SK-N-SH (cell line): ENCODE results near the gene SH3BP4. TPM values are rescaled to one million over a fixed set of nuclear protein-coding genes. Genes with fewer than 3 reads are reported as not detected.

ENCODE experiments used
- CTCF ChIA-PET: fragments of 300-600, 350-600 bp; formaldehyde crosslinking; extraction: SDS; loops from one replicate; lab custom pipeline; 2021; lab: Yijun Ruan, JAX
- POLR2A ChIA-PET: fragments of 350-600 bp; sonication (Branson Sonifier 250); formaldehyde crosslinking; extraction: SDS; loops from one replicate; lab custom pipeline; 2020; ENCODE audit warnings: antibody characterized with exemption, inconsistent platforms; lab: Yijun Ruan, JAX
- DNase-seq: peaks from one replicate; pipeline ENCODE4 v3.0.0; 2012
- H2AFZ ChIP-seq: fragments of 200-600 bp; sonication (generic); 2 replicates; pipeline ENCODE4 v1.8.1; 2016; ENCODE audit warnings: antibody characterized with exemption, mild to moderate bottlenecking, low read depth
- H3F3A ChIP-seq: fragments of 200-600 bp; sonication (generic); replicated peaks from 2 replicates; pipeline ENCODE3; 2016; ENCODE audit warnings: antibody characterized with exemption, mild to moderate bottlenecking; ENCODE audit not compliant: insufficient read depth
- H3K27ac ChIP-seq, 2 experiments: fragments of 200-500 bp in 1 of 2; fragments of 200-600 bp in 1 of 2; sonication (Bioruptor generic) in 1 of 2; sonication (generic), shearing (Covaris generic) in 1 of 2; 2 replicates each; pipeline versions ENCODE4 v1.5.1 to v1.6.1; 2014 to 2016; ENCODE audit warnings: low read depth in 2 of 2, inconsistent platforms in 1 of 2, low read length in 1 of 2, mild to moderate bottlenecking in 1 of 2, mixed read lengths in 1 of 2
- H3K27me3 ChIP-seq: fragments of 200-600 bp; sonication (generic), shearing (Covaris generic); 2 replicates; pipeline ENCODE4 v1.6.1; 2016; ENCODE audit warnings: mixed run types; ENCODE audit not compliant: insufficient read depth
- H3K36me3 ChIP-seq, 2 experiments: fragments of 200-500 bp in 1 of 2; fragments of 200-600 bp in 1 of 2; sonication (Bioruptor generic) in 1 of 2; sonication (generic) in 1 of 2; replicated peaks in 1 of 2; 2 replicates each; pipeline versions ENCODE3 to v1.5.1; 2014 to 2016; ENCODE audit warnings: low read length in 1 of 2, mild to moderate bottlenecking in 1 of 2; ENCODE audit not compliant: insufficient read depth in 2 of 2, control insufficient read depth in 1 of 2
- H3K4me1 ChIP-seq, 2 experiments: fragments of 200-500 bp in 1 of 2; fragments of 200-600 bp in 1 of 2; sonication (Bioruptor generic) in 1 of 2; sonication (generic), shearing (Covaris generic) in 1 of 2; 2 replicates each; pipeline versions ENCODE4 v1.5.1 to v1.6.1; 2014 to 2016; ENCODE audit warnings: low read depth in 1 of 2, low read length in 1 of 2, mixed run types in 1 of 2; ENCODE audit not compliant: insufficient read depth in 2 of 2, control insufficient read depth in 1 of 2
- H3K4me2 ChIP-seq: fragments of 200-600 bp; sonication (generic), shearing (Covaris generic); 2 replicates; pipeline ENCODE4 v1.6.1; 2017; ENCODE audit warnings: mixed run types
- H3K4me3 ChIP-seq, 2 experiments: fragments of 200-500 bp in 1 of 2; fragments of 200-600 bp in 1 of 2; sonication (Bioruptor generic) in 1 of 2; sonication (generic), shearing (Covaris generic) in 1 of 2; 2 replicates each; pipeline versions ENCODE4 v1.5.1 to v1.8.1; 2014 to 2016; ENCODE audit warnings: low read depth in 2 of 2, inconsistent platforms in 1 of 2, low read length in 1 of 2, mild to moderate bottlenecking in 1 of 2, mixed read lengths in 1 of 2, moderate library complexity in 1 of 2
- H3K79me2 ChIP-seq: fragments of 200-600 bp; sonication (generic); 2 replicates; pipeline ENCODE4 v1.8.1; 2017; ENCODE audit warnings: mild to moderate bottlenecking; ENCODE audit not compliant: insufficient read depth
- H3K9ac ChIP-seq: fragments of 200-600 bp; sonication (generic); 2 replicates; pipeline ENCODE4 v1.6.1; 2017; ENCODE audit warnings: mixed run types
- H3K9me2 ChIP-seq: fragments of 200-600 bp; sonication (generic); 2 replicates; pipeline ENCODE4 v1.6.1; 2017; ENCODE audit warnings: mixed run types
- H3K9me3 ChIP-seq: fragments of 200-600 bp; sonication (generic); 2 replicates; pipeline ENCODE4 v1.6.1; 2017; ENCODE audit warnings: mixed run types, mild to moderate bottlenecking, moderate library complexity
- H4K20me1 ChIP-seq: fragments of 200-600 bp; sonication (generic); 2 replicates; pipeline ENCODE4 v1.6.1; 2017; ENCODE audit warnings: mild to moderate bottlenecking, mixed run types; ENCODE audit not compliant: insufficient read depth
- ELF1 ChIP-seq: IDR thresholded peaks from 2 replicates; pipeline ENCODE4 v1.4.0; 2012
- FOXM1 ChIP-seq: IDR thresholded peaks from 2 replicates; pipeline ENCODE4 v1.4.0; 2012; ENCODE audit warnings: low read depth, mild to moderate bottlenecking
- IRF3 ChIP-seq: fragments of 150-350 bp; IDR thresholded peaks from 2 replicates; pipeline ENCODE4 v1.6.1; 2016; ENCODE audit warnings: mild to moderate bottlenecking, low read depth, low read length
- PBX3 ChIP-seq: IDR thresholded peaks from 2 replicates; pipeline ENCODE4; 2012
- POLR2AphosphoS5 ChIP-seq: IDR thresholded peaks from 2 replicates; pipeline ENCODE4 v1.6.1; 2012; ENCODE audit warnings: low read depth, low read length
- RAD21 ChIP-seq: IDR thresholded peaks from 2 replicates; pipeline ENCODE4 v1.6.1; 2012; ENCODE audit warnings: mild to moderate bottlenecking, low read length
- REST ChIP-seq: IDR thresholded peaks from 2 replicates; pipeline ENCODE4 v1.6.1; 2012; ENCODE audit warnings: mild to moderate bottlenecking, low read depth, low read length, moderate library complexity
- RXRA ChIP-seq: IDR thresholded peaks from 2 replicates; pipeline ENCODE4 v1.4.0; 2012; ENCODE audit warnings: low read depth, mild to moderate bottlenecking, borderline replicate concordance
- TCF12 ChIP-seq: IDR thresholded peaks from 2 replicates; pipeline ENCODE4 v1.4.0; 2012
- TEAD4 ChIP-seq: IDR thresholded peaks from 2 replicates; pipeline ENCODE4 v1.4.0; 2012; ENCODE audit warnings: mild to moderate bottlenecking, borderline replicate concordance; ENCODE audit not compliant: insufficient read depth
- USF2 ChIP-seq: fragments of 150-350 bp; IDR thresholded peaks from 2 replicates; pipeline ENCODE4 v1.6.1; 2017; ENCODE audit warnings: antibody characterized with exemption, low read length, low read depth, borderline replicate concordance
- ZBTB33 ChIP-seq: IDR thresholded peaks from 2 replicates; pipeline ENCODE4 v1.4.0; 2012; ENCODE audit warnings: low read depth, borderline replicate concordance
- WGBS: methylation state at CpG from one replicate; pipeline ENCODE4 v1.1.6; 2017; ENCODE audit warnings: low lambda C conversion rate; 5-methylcytosine and 5-hydroxymethylcytosine counted together
- polyA plus RNA-seq, 3 experiments: library from polyadenylated mRNA; depleted of rRNA; stranded (reverse); fragments of >200 nt; gene quantifications; 2 replicates each; pipeline ENCODE4 v1.2.3, GENCODE V29; 2012

SH3BP4 gene
- polyA plus RNA-seq, 1 of the 3 experiments (the other 2 are of a cell fraction): 27.7 TPM

- H3K27me3 ChIP-seq: no peaks in the 10 kb centered on the region
- WGBS: 93% methylated on average over 17 of the region's 17 CpGs
- ChIA-PET POLR2A (no interaction called here), CTCF (no interaction called here)
- no peak overlapping the region for H3K4me2 ChIP-seq
- H2AFZ ChIP-seq: no peak overlapping the region
- peaks cover 100% of the 10 kb centered on the region for H3K79me2 ChIP-seq
- TF ChIP-seq ZBTB33: no peak
- no peak for TF ChIP-seq REST
- no peak for TF ChIP-seq RAD21
- no peak for TF ChIP-seq USF2
- TF ChIP-seq TEAD4: no peak
- no peak for TF ChIP-seq TCF12
- no peak overlapping the region for H3K4me3 ChIP-seq
- no peak for DNase-seq
- H3K9me2 ChIP-seq: no peaks in the 10 kb centered on the region
- H4K20me1 ChIP-seq: no peaks in the 10 kb centered on the region
- H3K27ac ChIP-seq: no peak overlapping the region
- no peak overlapping the region for H3K9ac ChIP-seq
- H3K9me3 ChIP-seq: no peaks in the 10 kb centered on the region
- peaks cover 4 to 6% of the 10 kb centered on the region in 2 experiments for H3K36me3 ChIP-seq
- H3K4me1 ChIP-seq: peaks cover 11 to 27% of the 10 kb centered on the region in 2 experiments
- H3F3A ChIP-seq: peaks cover 4% of the 10 kb centered on the region
Measured at GRCh38 chr2:234986876-234987720, 35.3 kb downstream of the SH3BP4 start.

- DNase-seq: no peak
- no peaks in the 10 kb centered on the region for H3K9me2 ChIP-seq
- ChIA-PET CTCF (no interaction called here), POLR2A (no interaction called here)
- no peak overlapping the region for H3K4me3 ChIP-seq
- H3K27me3 ChIP-seq: no peaks in the 10 kb centered on the region
- H4K20me1 ChIP-seq: no peaks in the 10 kb centered on the region
- H3F3A ChIP-seq: no peaks in the 10 kb centered on the region
- no peak overlapping the region for H2AFZ ChIP-seq
- H3K9ac ChIP-seq: no peak overlapping the region
- H3K27ac ChIP-seq: no peak overlapping the region
- WGBS: 98% methylated on average over 7 of the region's 7 CpGs
- H3K4me2 ChIP-seq: no peak overlapping the region
- H3K9me3 ChIP-seq: no peaks in the 10 kb centered on the region
- peaks cover 8 to 26% of the 10 kb centered on the region in 2 experiments for H3K4me1 ChIP-seq
- H3K36me3 ChIP-seq: peaks cover 4 to 6% of the 10 kb centered on the region in 2 experiments
- H3K79me2 ChIP-seq: peaks cover 100% of the 10 kb centered on the region
- TF ChIP-seq TCF12 (no peak), TEAD4 (no peak), RXRA (no peak), PBX3 (no peak), ELF1 (no peak), POLR2AphosphoS5 (no peak), RAD21 (no peak), FOXM1 (no peak), USF2 (no peak), IRF3 (no peak), ZBTB33 (no peak)
Measured at GRCh38 chr2:234987754-234988153, 35.9 kb downstream of the SH3BP4 start.
